Astrocyte (in vitro differentiated cells and primary cell): ENCODE data around the gene BCL2. TPM values are rescaled to one million over a fixed set of nuclear protein-coding genes. Genes with fewer than 3 reads are reported as not detected.

Source experiments
- DNase-seq: peaks from one replicate; pipeline ENCODE4 v3.0.0-alpha.2; 2010; ENCODE audit warnings: low read depth
- FAIRE-seq: peaks from 2 replicates; lab custom pipeline; 2011; peaks lifted over from hg19 to GRCh38; lab: Jason Lieb, UNC
- H2AFZ ChIP-seq: 2 replicates; pipeline ENCODE4 v1.6.0; 2012; ENCODE audit warnings: low read depth, low read length, inconsistent platforms
- H3K27ac ChIP-seq: 2 replicates; pipeline ENCODE4 v1.5.1; 2011; ENCODE audit warnings: low read depth, low read length, inconsistent platforms
- H3K27me3 ChIP-seq: 2 replicates; pipeline ENCODE4 v1.6.0; 2011; ENCODE audit warnings: low read length, inconsistent platforms; ENCODE audit not compliant: insufficient read depth
- H3K36me3 ChIP-seq: 2 replicates; pipeline ENCODE4 v1.5.1; 2011; ENCODE audit warnings: low read length, inconsistent platforms; ENCODE audit not compliant: insufficient read depth
- H3K4me1 ChIP-seq: 2 replicates; pipeline ENCODE4 v1.5.1; 2011; ENCODE audit warnings: low read length, inconsistent platforms; ENCODE audit not compliant: insufficient read depth
- H3K4me2 ChIP-seq: 2 replicates; pipeline ENCODE4 v1.6.0; 2012; ENCODE audit warnings: low read length, inconsistent platforms
- H3K4me3 ChIP-seq: 2 replicates; pipeline ENCODE4 v1.5.1; 2011; ENCODE audit warnings: low read depth, mild to moderate bottlenecking, low read length, inconsistent platforms; ENCODE audit not compliant: insufficient read depth
- H3K79me2 ChIP-seq: 2 replicates; pipeline ENCODE4 v1.6.0; 2012; ENCODE audit warnings: mild to moderate bottlenecking, low read length, inconsistent platforms; ENCODE audit not compliant: insufficient read depth
- H3K9ac ChIP-seq: 2 replicates; pipeline ENCODE4 v1.6.0; 2012; ENCODE audit warnings: mild to moderate bottlenecking, low read length, inconsistent platforms
- H3K9me3 ChIP-seq: 2 replicates; pipeline ENCODE4 v1.5.1; 2012; ENCODE audit warnings: low read depth, mild to moderate bottlenecking, low read length, inconsistent platforms; ENCODE audit not compliant: insufficient read depth
- H4K20me1 ChIP-seq: 2 replicates; pipeline ENCODE4 v1.6.0; 2012; ENCODE audit warnings: low read length, inconsistent platforms; ENCODE audit not compliant: insufficient read depth
- H3K27ac Mint-ChIP-seq: one replicate; pipeline ENCODE4 v1.8.0; 2021; ENCODE audit warnings: mild to moderate bottlenecking, mixed read lengths; ENCODE audit not compliant: unreplicated experiment
- H3K27me3 Mint-ChIP-seq: one replicate; pipeline ENCODE4 v1.8.0; 2021; ENCODE audit warnings: low read depth, mixed read lengths; ENCODE audit not compliant: unreplicated experiment
- H3K36me3 Mint-ChIP-seq: one replicate; pipeline ENCODE4 v1.8.0; 2021; ENCODE audit warnings: low read depth, mixed read lengths; ENCODE audit not compliant: unreplicated experiment
- H3K4me1 Mint-ChIP-seq: one replicate; pipeline ENCODE4 v1.8.0; 2021; ENCODE audit warnings: low read depth, mixed read lengths; ENCODE audit not compliant: unreplicated experiment
- H3K4me3 Mint-ChIP-seq: one replicate; pipeline ENCODE4 v1.8.0; 2021; ENCODE audit warnings: mild to moderate bottlenecking, moderate library complexity, mixed read lengths; ENCODE audit not compliant: unreplicated experiment
- H3K9me3 Mint-ChIP-seq: one replicate; pipeline ENCODE4 v1.8.0; 2021; ENCODE audit warnings: mild to moderate bottlenecking, mixed read lengths; ENCODE audit not compliant: unreplicated experiment
- CTCF ChIP-seq: IDR thresholded peaks from 2 replicates; pipeline ENCODE4 v1.5.1; 2011; ENCODE audit warnings: low read depth, mild to moderate bottlenecking, inconsistent platforms, low read length, moderate library complexity; ENCODE audit not compliant: insufficient read depth
- EZH2 ChIP-seq: IDR thresholded peaks from 2 replicates; pipeline ENCODE4 v1.6.1; 2012; ENCODE audit warnings: mild to moderate bottlenecking, low read length, inconsistent platforms; ENCODE audit not compliant: insufficient read depth
- total RNA-seq: library from RNA; stranded (reverse); gene quantifications from 2 replicates; pipeline ENCODE4 v1.2.1, GENCODE V29; 2021

BCL2 gene
- total RNA-seq, 1 donor from 2014 or later: 1.7 TPM

GRCh38 chr18:63096327-63096874 lies 223.2 kb downstream of the BCL2 start:
- no peak overlapping the region for H3K27ac ChIP-seq
- no peak overlapping the region for H3K4me3 ChIP-seq
- DNase-seq: no peak
- Mint-ChIP-seq H3K9me3 (peaks cover 4% of the 10 kb centered on the region), H3K36me3 (no peaks in the 10 kb centered on the region), H3K27ac (no peak overlapping the region), H3K27me3 (peaks cover 22% of the 10 kb centered on the region), H3K4me3 (no peak overlapping the region), H3K4me1 (peaks cover 6% of the 10 kb centered on the region)
- H3K27me3 ChIP-seq: peaks cover 3% of the 10 kb centered on the region
- no peak for FAIRE-seq
- H3K9me3 ChIP-seq: no peaks in the 10 kb centered on the region
- no peak overlapping the region for H3K4me2 ChIP-seq
- H4K20me1 ChIP-seq: no peaks in the 10 kb centered on the region
- TF ChIP-seq EZH2: no peak
- no peak for TF ChIP-seq CTCF
- no peaks in the 10 kb centered on the region for H3K4me1 ChIP-seq
- H3K36me3 ChIP-seq: no peaks in the 10 kb centered on the region
- no peak overlapping the region for H2AFZ ChIP-seq
- no peak overlapping the region for H3K9ac ChIP-seq
- H3K79me2 ChIP-seq: no peaks in the 10 kb centered on the region

- H3K4me3 Mint-ChIP-seq: no peak overlapping the region
- H3K27ac Mint-ChIP-seq: no peak overlapping the region
- no peak overlapping the region for H3K9ac ChIP-seq
- H3K27ac ChIP-seq: no peak overlapping the region
- no peak overlapping the region for H2AFZ ChIP-seq
- no peak overlapping the region for H3K4me2 ChIP-seq
- no peak overlapping the region for H3K4me3 ChIP-seq
- H3K4me1 ChIP-seq: no peaks in the 10 kb centered on the region
- no peaks in the 10 kb centered on the region for H3K36me3 Mint-ChIP-seq
- no peak for DNase-seq
- H3K36me3 ChIP-seq: no peaks in the 10 kb centered on the region
- TF ChIP-seq EZH2 (no peak), CTCF (no peak)
- no peaks in the 10 kb centered on the region for H3K79me2 ChIP-seq
- H3K4me1 Mint-ChIP-seq: peaks cover 6% of the 10 kb centered on the region
- no peaks in the 10 kb centered on the region for H4K20me1 ChIP-seq
- no peaks in the 10 kb centered on the region for H3K9me3 ChIP-seq
- peaks cover 3% of the 10 kb centered on the region for H3K27me3 ChIP-seq
- FAIRE-seq: no peak
- peaks cover 19% of the 10 kb centered on the region for H3K27me3 Mint-ChIP-seq
- H3K9me3 Mint-ChIP-seq: peaks cover 4% of the 10 kb centered on the region
Measured at GRCh38 chr18:63095768-63096167, 223.8 kb downstream of the BCL2 start.

GRCh38 chr18:63091671-63092364 lies 227.8 kb downstream of the BCL2 start:
- Histone ChIP-seq H4K20me1 (no peaks in the 10 kb centered on the region), H3K9ac (no peak overlapping the region), H2AFZ (no peak overlapping the region), H3K4me2 (no peak overlapping the region), H3K4me1 (no peaks in the 10 kb centered on the region), H3K79me2 (no peaks in the 10 kb centered on the region), H3K9me3 (no peaks in the 10 kb centered on the region), H3K27me3 (no peaks in the 10 kb centered on the region), H3K4me3 (no peak overlapping the region), H3K27ac (no peak overlapping the region), H3K36me3 (no peaks in the 10 kb centered on the region)
- FAIRE-seq (peak; percentile 91), DNase-seq (no peak)
- H3K4me3 Mint-ChIP-seq: no peak overlapping the region
- no peaks in the 10 kb centered on the region for H3K4me1 Mint-ChIP-seq
- H3K36me3 Mint-ChIP-seq: no peaks in the 10 kb centered on the region
- TF ChIP-seq CTCF (no peak), EZH2 (no peak)
- peaks cover 23% of the 10 kb centered on the region for H3K27me3 Mint-ChIP-seq
- no peak overlapping the region for H3K27ac Mint-ChIP-seq
- peaks cover 4% of the 10 kb centered on the region for H3K9me3 Mint-ChIP-seq
